H1 (cell line): ENCODE data around the gene NLGN4Y. TPM values are rescaled to one million over a fixed set of nuclear protein-coding genes. Genes with fewer than 3 reads are reported as not detected.

ENCODE experiments used
- CEBPB ChIP-seq: IDR thresholded peaks from 2 replicates; pipeline ENCODE4 v1.6.1; 2012; ENCODE audit warnings: low read depth, low read length
- CHD7 ChIP-seq: fragments of 300-600 bp; sonication (generic); IDR thresholded peaks from 2 replicates; pipeline ENCODE4 v1.7.1; 2012; ENCODE audit warnings: low read length, moderate library complexity, mild to moderate bottlenecking, inconsistent platforms; ENCODE audit not compliant: insufficient replicate concordance
- E2F6 ChIP-seq: IDR thresholded peaks from 2 replicates; pipeline ENCODE4 v1.6.1; 2012; ENCODE audit warnings: inconsistent platforms
- FOSL1 ChIP-seq: IDR thresholded peaks from 2 replicates; pipeline ENCODE4 v1.6.1; 2011; ENCODE audit warnings: mild to moderate bottlenecking, low read depth, low read length, moderate library complexity; ENCODE audit not compliant: insufficient read depth
- TCF12 ChIP-seq: IDR thresholded peaks from 2 replicates; pipeline ENCODE4 v1.6.1; 2011; ENCODE audit warnings: low read depth, mild to moderate bottlenecking, low read length
- polyA plus RNA-seq, 7 experiments: library from polyadenylated mRNA; depleted of rRNA in 3 of 7; stranded (reverse) in 5 of 7; unstranded in 2 of 7; fragments of >200 nt in 5 of 7; fragments of 200-250 nt in 2 of 7; gene quantifications; 1 replicate in 5 of 7; 2 replicates in 1 of 7; 4 replicates in 1 of 7; pipeline versions ENCODE4 v1.2.1 to v1.2.3, GENCODE V29; 2011 to 2013; ENCODE audit warnings: missing spikeins in 2 of 7, mixed read lengths in 2 of 7
- total RNA-seq: library from RNA; stranded (reverse); fragmentation: NEBNext Ultra II Directional; extraction: Animal tissue kit (Norgen Biotek cat#: 25700); gene quantifications from 2 replicates; pipeline ENCODE4 v1.2.1, GENCODE V29; 2021

The NLGN4Y gene
- total and polyA plus RNA-seq, 2 of the 8 experiments (the other 6 are each of a cell fraction or from before 2014, with no cell fraction given), result 35.7 to 51.3 TPM

GRCh38 chrY:14778208-14778607 is 253.9 kb downstream of the NLGN4Y start (continued):
- no peak for TF ChIP-seq CHD7
- TF ChIP-seq E2F6, result no peak
- no peak for TF ChIP-seq CEBPB
- TF ChIP-seq FOSL1, result no peak
- no peak for TF ChIP-seq TCF12
- TF ChIP-seq, all 59 proteins: peak for 0
